Measurements from ENCODE around the gene PCDH12. TPM values are rescaled to one million over a fixed set of nuclear protein-coding genes. Genes with fewer than 3 reads are reported as not detected.

The PCDH12 gene
- total and polyA plus RNA-seq, 2 donors (not counting 3 experiments of a cell fraction or from before 2014, with no cell fraction given): 6.2 to 20.4 TPM

DNA sequence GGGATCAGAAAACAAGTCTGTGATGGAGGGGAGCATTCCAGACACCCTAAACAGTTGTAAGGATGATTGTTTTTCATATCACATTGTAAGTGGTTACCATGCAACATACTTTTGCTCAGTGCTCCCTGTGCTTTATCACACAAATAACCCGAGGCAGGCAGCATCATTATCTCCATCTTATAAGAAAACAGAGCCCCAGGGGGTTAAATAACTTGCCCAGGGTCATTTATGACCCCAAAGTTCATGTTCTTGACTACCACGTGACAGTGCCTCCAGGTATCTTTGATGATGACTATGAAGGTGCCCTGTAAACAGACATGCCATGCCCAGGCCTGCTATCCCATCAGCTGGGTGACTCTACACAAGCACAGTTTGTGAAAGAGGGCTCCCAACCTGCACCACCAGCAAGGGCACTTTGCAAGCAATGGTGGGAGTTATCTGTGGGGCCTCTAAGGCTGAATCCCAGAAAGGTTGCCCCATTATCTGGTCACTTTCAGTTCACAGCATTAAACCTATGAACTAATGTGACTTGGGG is 45.3 kb upstream of the PCDH12 start:
- ChIA-PET POLR2A (no interaction called here), CTCF (interaction anchor here (1.0 kb wide), 1 partner anchor 9 kb away, joined by 5 read pairs; the partner anchor contains the start of gene GNPDA1)
- intact Hi-C loops (cut with micrococcal nuclease) (loop anchor here (1.0 to 5.0 kb wide), 2 partner anchors 9 to 549 kb away; no protein-coding TSS in a partner anchor), dilution Hi-C loops (cut with MboI; ENCODE audit: extremely low pct_ligation_motif_present, low sequenced_read_pairs) (no loop called here)
- BruUV-seq (replicated peaks): no TSS peak
- H3K9me3 ChIP-seq (replicated peaks; ENCODE audit: control insufficient read depth, insufficient read depth, low read length): no peaks in the 10 kb centered on the region
- H3K79me2 ChIP-seq (ENCODE audit: control insufficient read depth, insufficient read depth, low read length): no peaks in the 10 kb centered on the region
- no peak for TF ChIP-seq EZH2 (IDR thresholded peaks at IDR 0.05; ENCODE audit: borderline replicate concordance, low read depth, low read length, severe bottlenecking)
- TF ChIP-seq POLR2A (IDR thresholded peaks at IDR 0.05; ENCODE audit: low read depth, low read length): no peak
- no peak for TF ChIP-seq POLR2AphosphoS5 (IDR thresholded peaks at IDR 0.05; ENCODE audit: insufficient read depth, low read depth, low read length)
- no peak for TF ChIP-seq FOS (IDR thresholded peaks at IDR 0.05; ENCODE audit: borderline replicate concordance, insufficient read depth, low read length)
- no peak for TF ChIP-seq MYC (IDR thresholded peaks at IDR 0.05; ENCODE audit: low read depth, low read length)
- FAIRE-seq: no peak
- H3K9me1 ChIP-seq (replicated peaks; ENCODE audit: control insufficient read depth, extremely low read depth, insufficient read depth, low read length): no peaks in the 10 kb centered on the region
- DNase-seq (ENCODE audit: low read depth, low spot score): no peak
- no peak overlapping the region for H3K27ac ChIP-seq (ENCODE audit: insufficient read depth, low read depth, low read length)
- no peaks in the 10 kb centered on the region for H3K27me3 ChIP-seq (ENCODE audit: control insufficient read depth in 2 of 2, insufficient read depth in 2 of 2, low read length in 2 of 2)
- no peak overlapping the region for H3K4me3 ChIP-seq (replicated peaks in 1 of 3; ENCODE audit: insufficient read depth in 1 of 3, low read depth in 1 of 3, low read length in 3 of 3)
- no peak overlapping the region for H2AFZ ChIP-seq (ENCODE audit: low read depth, low read length)
- H3K9ac ChIP-seq (replicated peaks; ENCODE audit: extremely low read depth, insufficient read depth, low read length): no peak overlapping the region
- peaks cover 3% of the 10 kb centered on the region for H3K4me1 ChIP-seq (ENCODE audit: control insufficient read depth, extremely low read depth, insufficient read depth, low read length)
- H3K36me3 ChIP-seq (ENCODE audit: control insufficient read depth in 2 of 2, extremely low read depth in 1 of 2, insufficient read depth in 2 of 2, low read length in 2 of 2): peaks cover 14 to 19% of the 10 kb centered on the region in 2 experiments
- no peak overlapping the region for H3K4me2 ChIP-seq (ENCODE audit: insufficient read depth, low read length)
- no peaks in the 10 kb centered on the region for H4K20me1 ChIP-seq (replicated peaks; ENCODE audit: control insufficient read depth, extremely low read depth, insufficient read depth, low read length)

DNA sequence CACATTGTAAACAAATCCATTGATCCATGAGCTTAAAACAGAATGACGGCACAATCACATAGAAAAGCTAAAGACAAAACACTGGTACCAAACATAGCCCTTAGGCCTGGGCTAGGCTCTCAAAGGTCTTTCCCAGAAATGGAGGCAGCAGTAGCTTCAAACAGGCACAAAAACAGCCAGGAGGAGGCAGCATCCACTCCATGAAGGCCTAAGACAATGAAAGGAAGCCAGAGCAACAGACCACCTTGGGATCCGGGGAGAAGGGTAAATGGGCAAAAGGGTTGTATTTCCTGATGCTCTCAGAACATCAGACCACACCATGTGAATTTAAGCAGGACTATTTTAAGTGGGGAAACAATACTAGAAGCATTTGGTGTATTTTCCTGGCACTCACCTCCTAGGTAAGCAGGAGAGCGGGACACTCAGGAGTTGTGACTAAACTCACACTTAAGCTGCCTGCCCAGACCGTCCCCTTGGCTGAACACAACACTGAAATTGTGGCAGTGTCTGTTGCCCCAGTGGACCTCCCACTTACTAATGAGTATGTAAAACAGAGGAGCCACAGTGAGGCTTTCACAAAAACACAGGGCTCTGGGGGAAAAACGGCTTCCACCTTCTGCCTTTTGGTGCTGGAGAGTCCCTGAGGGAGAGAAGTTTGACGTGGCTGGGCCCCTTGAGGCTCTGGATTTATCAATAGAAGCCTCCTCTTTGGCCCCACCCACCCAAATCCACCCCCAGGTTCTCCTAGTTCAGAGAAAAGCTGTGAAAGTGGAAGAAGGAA is 42.9 kb upstream of the PCDH12 start:
- H3K36me3 ChIP-seq (ENCODE audit: control insufficient read depth in 2 of 2, extremely low read depth in 1 of 2, insufficient read depth in 2 of 2, low read length in 2 of 2): peaks cover 13 to 14% of the 10 kb centered on the region in 2 experiments
- no peak for TF ChIP-seq POLR2A (IDR thresholded peaks at IDR 0.05; ENCODE audit: low read depth, low read length)
- TF ChIP-seq POLR2AphosphoS5 (IDR thresholded peaks at IDR 0.05; ENCODE audit: insufficient read depth, low read depth, low read length): no peak
- TF ChIP-seq JUN (IDR thresholded peaks at IDR 0.05; ENCODE audit: borderline replicate concordance, insufficient read depth, insufficient read length, low read depth): no peak
- TF ChIP-seq, protein P1, sequence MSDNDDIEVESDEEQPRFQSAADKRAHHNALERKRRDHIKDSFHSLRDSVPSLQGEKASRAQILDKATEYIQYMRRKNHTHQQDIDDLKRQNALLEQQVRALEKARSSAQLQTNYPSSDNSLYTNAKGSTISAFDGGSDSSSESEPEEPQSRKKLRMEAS (IDR thresholded peaks at IDR 0.05; ENCODE audit: insufficient read depth, insufficient read length): no peak
- TF ChIP-seq, protein P2, sequence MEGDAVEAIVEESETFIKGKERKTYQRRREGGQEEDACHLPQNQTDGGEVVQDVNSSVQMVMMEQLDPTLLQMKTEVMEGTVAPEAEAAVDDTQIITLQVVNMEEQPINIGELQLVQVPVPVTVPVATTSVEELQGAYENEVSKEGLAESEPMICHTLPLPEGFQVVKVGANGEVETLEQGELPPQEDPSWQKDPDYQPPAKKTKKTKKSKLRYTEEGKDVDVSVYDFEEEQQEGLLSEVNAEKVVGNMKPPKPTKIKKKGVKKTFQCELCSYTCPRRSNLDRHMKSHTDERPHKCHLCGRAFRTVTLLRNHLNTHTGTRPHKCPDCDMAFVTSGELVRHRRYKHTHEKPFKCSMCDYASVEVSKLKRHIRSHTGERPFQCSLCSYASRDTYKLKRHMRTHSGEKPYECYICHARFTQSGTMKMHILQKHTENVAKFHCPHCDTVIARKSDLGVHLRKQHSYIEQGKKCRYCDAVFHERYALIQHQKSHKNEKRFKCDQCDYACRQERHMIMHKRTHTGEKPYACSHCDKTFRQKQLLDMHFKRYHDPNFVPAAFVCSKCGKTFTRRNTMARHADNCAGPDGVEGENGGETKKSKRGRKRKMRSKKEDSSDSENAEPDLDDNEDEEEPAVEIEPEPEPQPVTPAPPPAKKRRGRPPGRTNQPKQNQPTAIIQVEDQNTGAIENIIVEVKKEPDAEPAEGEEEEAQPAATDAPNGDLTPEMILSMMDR (IDR thresholded peaks at IDR 0.05; ENCODE audit: extremely low read depth in 1 of 2, insufficient read depth in 1 of 2, low read depth in 1 of 2, low read length in 2 of 2): peak; percentile 47 to 55
- TF ChIP-seq FOS (IDR thresholded peaks at IDR 0.05; ENCODE audit: borderline replicate concordance, insufficient read depth, low read length): no peak
- no peak for TF ChIP-seq EZH2 (IDR thresholded peaks at IDR 0.05; ENCODE audit: borderline replicate concordance, low read depth, low read length, severe bottlenecking)
- no peaks in the 10 kb centered on the region for H3K27me3 ChIP-seq (ENCODE audit: control insufficient read depth in 2 of 2, insufficient read depth in 2 of 2, low read length in 2 of 2)
- peak; percentile 42 for DNase-seq (ENCODE audit: low read depth, low spot score)
- H3K4me3 ChIP-seq (replicated peaks in 1 of 3; ENCODE audit: insufficient read depth in 1 of 3, low read depth in 1 of 3, low read length in 3 of 3): no peak overlapping the region
- ChIA-PET POLR2A (no interaction called here), CTCF (interaction anchor here (0.7 to 3.0 kb wide), 14 partner anchors 10 to 698 kb away, joined by 3 to 46 read pairs (median 4); partner anchors contain the start of genes GNPDA1 and RNF14)
- H2AFZ ChIP-seq (ENCODE audit: low read depth, low read length): no peak overlapping the region
- no peak overlapping the region for H3K27ac ChIP-seq (ENCODE audit: insufficient read depth, low read depth, low read length)
- TSS peak; percentile 23 for BruUV-seq (replicated peaks)
- H3K4me1 ChIP-seq (ENCODE audit: control insufficient read depth, extremely low read depth, insufficient read depth, low read length): peaks cover 3% of the 10 kb centered on the region
- H3K79me2 ChIP-seq (ENCODE audit: control insufficient read depth, insufficient read depth, low read length): no peaks in the 10 kb centered on the region
- no peak overlapping the region for H3K9ac ChIP-seq (replicated peaks; ENCODE audit: extremely low read depth, insufficient read depth, low read length)
- dilution Hi-C loops (cut with MboI; ENCODE audit: extremely low pct_ligation_motif_present, low sequenced_read_pairs): no loop called here
- no peaks in the 10 kb centered on the region for H3K9me1 ChIP-seq (replicated peaks; ENCODE audit: control insufficient read depth, extremely low read depth, insufficient read depth, low read length)
- no peaks in the 10 kb centered on the region for H4K20me1 ChIP-seq (replicated peaks; ENCODE audit: control insufficient read depth, extremely low read depth, insufficient read depth, low read length)
- H3K9me3 ChIP-seq (replicated peaks; ENCODE audit: control insufficient read depth, insufficient read depth, low read length): no peaks in the 10 kb centered on the region
- peak; percentile 67 for FAIRE-seq
- intact Hi-C loops (cut with micrococcal nuclease): loop anchor here (1.0 to 5.0 kb wide), 2 partner anchors 143 to 551 kb away; no protein-coding TSS in a partner anchor
- H3K4me2 ChIP-seq (ENCODE audit: insufficient read depth, low read length): no peak overlapping the region
